GM12878 (cell line): ENCODE results near the gene AKR1C4. TPM values are rescaled to one million over a fixed set of nuclear protein-coding genes. Genes with fewer than 3 reads are reported as not detected.
"Not testable (repeated sequence)": the region's sequence is repeated elsewhere in the genome, so short reads cannot be mapped to it uniquely, and the experiment has no call there.

Source experiments
- ATAC-seq: fragments of 200-7000 bp; cut with Tn5 transposase; 3 replicates; pipeline ENCODE4 v1.9.1; 2020; ENCODE audit warnings: mild to moderate bottlenecking, moderate library complexity
- BruUV-seq: library from RNA; stranded (reverse); fragments of 400-500 nt; replicated peaks from 2 replicates; lab custom pipeline; 2021; lab: Mats Ljungman, UMichigan
- CTCF ChIA-PET: fragments of 300-600 bp; sonication (Branson Sonifier 250); formaldehyde crosslinking; extraction: SDS; loops from one replicate; lab custom pipeline; 2021; ENCODE audit warnings: inconsistent platforms; lab: Yijun Ruan, JAX
- POLR2A ChIA-PET: fragments of 350-600 bp; formaldehyde crosslinking; extraction: SDS; loops from one replicate; lab custom pipeline; 2021; ENCODE audit warnings: inconsistent platforms; lab: Charles Lee
- RAD21 ChIA-PET: fragments of 300-600 bp; sonication (Branson Sonifier 250); formaldehyde crosslinking; loops from one replicate; lab custom pipeline; 2023; ENCODE audit warnings: antibody characterized with exemption; ENCODE audit not compliant: unreplicated experiment; lab: Charles Lee
- SMC1A ChIA-PET: fragments of 300-600 bp; sonication (Branson Sonifier 250); formaldehyde crosslinking; loops from one replicate; lab custom pipeline; 2023; ENCODE audit not compliant: unreplicated experiment, uncharacterized antibody; lab: Charles Lee
- DNase-seq: peaks from one replicate; pipeline ENCODE4 v3.0.0-alpha.2; 2011; ENCODE audit warnings: low read depth, low spot score
- FAIRE-seq: peaks from 3 replicates; lab custom pipeline; 2011; peaks lifted over from hg19 to GRCh38; lab: Jason Lieb, UNC
- H2AFZ ChIP-seq: 2 replicates; pipeline ENCODE4 v1.6.0; 2011; ENCODE audit warnings: low read depth, low read length, control low read depth; ENCODE audit not compliant: control insufficient read depth
- H3K27ac ChIP-seq: 2 replicates; pipeline ENCODE4 v1.5.1; 2011; ENCODE audit warnings: control low read depth; ENCODE audit not compliant: control insufficient read depth, insufficient read depth
- H3K27me3 ChIP-seq, 2 experiments: replicated peaks in 1 of 2; 2 replicates each; pipeline versions ENCODE4 v1.6.0 to v1.6.1; 2011; ENCODE audit warnings: low read length in 1 of 2; ENCODE audit not compliant: control insufficient read depth in 2 of 2, insufficient read depth in 2 of 2
- H3K36me3 ChIP-seq, 2 experiments: 2 replicates each; pipeline ENCODE4 v1.5.1; 2011; ENCODE audit warnings: low read length in 1 of 2; ENCODE audit not compliant: control insufficient read depth in 2 of 2, insufficient read depth in 2 of 2
- H3K4me1 ChIP-seq: 2 replicates; pipeline ENCODE4 v1.6.1; 2011; ENCODE audit warnings: mild to moderate bottlenecking, low read length, moderate library complexity, mixed read lengths; ENCODE audit not compliant: control insufficient read depth, insufficient read depth
- H3K4me2 ChIP-seq: 2 replicates; pipeline ENCODE4 v1.6.0; 2011; ENCODE audit warnings: control low read depth; ENCODE audit not compliant: control insufficient read depth, insufficient read depth
- H3K4me3 ChIP-seq: fragments of 200-600 bp; sonication (generic); 2 replicates; pipeline ENCODE4 v1.5.1; 2016
- H3K79me2 ChIP-seq: 2 replicates; pipeline ENCODE4 v1.6.0; 2011; ENCODE audit warnings: low read length; ENCODE audit not compliant: control insufficient read depth, insufficient read depth
- H3K9ac ChIP-seq: 2 replicates; pipeline ENCODE4 v1.8.0; 2011; ENCODE audit warnings: low read length, control low read depth, mixed read lengths; ENCODE audit not compliant: control insufficient read depth, insufficient read depth
- H3K9me3 ChIP-seq: replicated peaks from 3 replicates; pipeline ENCODE4 v1.5.1; 2011; ENCODE audit warnings: mild to moderate bottlenecking, low read length; ENCODE audit not compliant: control insufficient read depth, insufficient read depth
- H4K20me1 ChIP-seq: 2 replicates; pipeline ENCODE4 v1.6.0; 2011; ENCODE audit not compliant: control insufficient read depth, insufficient read depth
- BCL3 ChIP-seq: IDR thresholded peaks from 2 replicates; pipeline ENCODE4 v1.6.1; 2011; ENCODE audit warnings: borderline replicate concordance, low read depth, mild to moderate bottlenecking, moderate library complexity, low read length; ENCODE audit not compliant: insufficient read depth, poor library complexity, severe bottlenecking
- CBX3 ChIP-seq: fragments of 200-600 bp; sonication (generic); IDR thresholded peaks from 2 replicates; pipeline ENCODE4 v1.6.1; 2016; ENCODE audit warnings: low read depth, borderline replicate concordance
- EED ChIP-seq: sonication (generic); IDR thresholded peaks from 2 replicates; pipeline ENCODE4 v1.6.1; 2016; ENCODE audit warnings: antibody characterized with exemption, low read depth
- EP300 ChIP-seq, 2 experiments: fragments of 150-350 bp in 1 of 2; IDR thresholded peaks; 2 replicates each; pipeline ENCODE4 v1.6.1; 2011 to 2012; ENCODE audit warnings: low read depth in 2 of 2, low read length in 2 of 2, borderline replicate concordance in 1 of 2, improper control_type of control experiment in 1 of 2, inconsistent platforms in 1 of 2; ENCODE audit not compliant: control insufficient read depth in 1 of 2
- KLF5 ChIP-seq: fragments of 450-650 bp; IDR thresholded peaks from 2 replicates; pipeline ENCODE4 v1.6.1; 2014; ENCODE audit warnings: mild to moderate bottlenecking; ENCODE audit not compliant: partially characterized antibody
- MLLT1 ChIP-seq: fragments of 450-650 bp; IDR thresholded peaks from 2 replicates; pipeline ENCODE4 v1.6.1; 2016; ENCODE audit warnings: mild to moderate bottlenecking
- MXI1 ChIP-seq: fragments of 150-350 bp; IDR thresholded peaks from 2 replicates; pipeline ENCODE4 v1.6.1; 2011; ENCODE audit warnings: low read depth, mild to moderate bottlenecking, inconsistent platforms, low read length, improper control_type of control experiment
- NBN ChIP-seq: fragments of 450-650 bp; IDR thresholded peaks from 2 replicates; pipeline ENCODE4 v1.6.1; 2016
- NFYB ChIP-seq: IDR thresholded peaks from 2 replicates; pipeline ENCODE4 v1.6.1; 2011; ENCODE audit warnings: low read depth, mild to moderate bottlenecking, low read length, improper control_type of control experiment, moderate library complexity; ENCODE audit not compliant: insufficient read depth
- NR2C2 ChIP-seq: IDR thresholded peaks from 2 replicates; pipeline ENCODE4 v1.6.1; 2011; ENCODE audit warnings: borderline replicate concordance, low read depth; ENCODE audit not compliant: control insufficient read depth, insufficient read length
- PML ChIP-seq: IDR thresholded peaks from 2 replicates; pipeline ENCODE4 v1.6.1; 2012; ENCODE audit warnings: low read length, inconsistent platforms
- ZNF384 ChIP-seq: IDR thresholded peaks from 2 replicates; pipeline ENCODE4 v1.6.1; 2012; ENCODE audit warnings: low read depth, mild to moderate bottlenecking, low read length, improper control_type of control experiment, borderline replicate concordance
- WGBS: methylation state at CpG from one replicate; pipeline ENCODE4 v1.1.6; 2016; ENCODE audit warnings: low lambda C conversion rate; ENCODE audit not compliant: insufficient replicate concordance, insufficient coverage; ENCODE audit errors: missing lambda C conversion rate; 5-methylcytosine and 5-hydroxymethylcytosine counted together
- in situ Hi-C: fragments of 300-500 bp; cut with MboI; formaldehyde crosslinking; loops from 9 replicates; pipeline ENCODE4 v1.14.3; 2018; ENCODE audit warnings: mixed read lengths
- intact Hi-C: fragments of 100-400 bp; cut with micrococcal nuclease; formaldehyde crosslinking; loops from one replicate; pipeline ENCODE4 v1.14.2; 2022; ENCODE audit not compliant: unreplicated experiment
- polyA plus RNA-seq, 11 experiments: library from polyadenylated mRNA; depleted of rRNA in 4 of 11; unstranded in 6 of 11; stranded (reverse) in 5 of 11; fragments of >200 nt; fragmentation: Nextera tagmentation in 4 of 11; fragmentation: Illumina TruSeq in 1 of 11; extraction: Ambion mirVana in 4 of 11; extraction: Trizol in 1 of 11; gene quantifications; 1 replicate in 1 of 11; 2 replicates in 10 of 11; pipeline versions ENCODE4 v1.2.1 to v1.2.3, GENCODE V29; 2011 to 2016; ENCODE audit warnings: inconsistent platforms in 2 of 11, missing spikeins in 2 of 11, low read depth in 1 of 11
- total RNA-seq, 4 experiments: library from RNA; depleted of rRNA in 3 of 4; stranded (reverse); fragments of >200 nt in 3 of 4; fragmentation: Illumina TruSeq in 1 of 4; extraction: Trizol in 1 of 4; gene quantifications; 2 replicates each; pipeline versions ENCODE4 v1.2.1 to v1.2.3, GENCODE V29; 2013 to 2021

Gene AKR1C4
- total and polyA plus RNA-seq, 10 of the 15 experiments (the other 5 are each of a cell fraction or from before 2014, with no cell fraction given): 0.20 TPM; not detected in 9

- TF ChIP-seq CBX3 (no peak), MXI1 (no peak), PML (no peak)
These were observed 22.6 kb downstream of the AKR1C4 start (continued) for GRCh38 chr10:5219262-5219661.

GRCh38 chr10:5222942-5223341 lies 26.3 kb downstream of the AKR1C4 start:
- WGBS: 9% methylated on average over 6 of the region's 7 CpGs
- POLR2A ChIA-PET, H3K4me1 ChIP-seq, H3K9me3 ChIP-seq, H3K9ac ChIP-seq, intact Hi-C loops, SMC1A ChIA-PET, DNase-seq, ATAC-seq, H4K20me1 ChIP-seq, FAIRE-seq, H3K79me2 ChIP-seq, H3K4me2 ChIP-seq, H3K27me3 ChIP-seq, H3K27ac ChIP-seq, H3K36me3 ChIP-seq, BruUV-seq, in situ Hi-C loops, H3K4me3 ChIP-seq, H2AFZ ChIP-seq, CTCF ChIA-PET: not testable (repeated sequence)
- RAD21 ChIA-PET: interaction anchor here (0.6 kb wide), 1 partner anchor 400 kb away, joined by 3 read pairs; no protein-coding TSS in a partner anchor

- Histone ChIP-seq H4K20me1 (no peaks in the 10 kb centered on the region), H3K4me1 (no peaks in the 10 kb centered on the region), H3K27me3 (no peaks in the 10 kb centered on the region), H3K9me3 (no peaks in the 10 kb centered on the region), H3K27ac (no peak overlapping the region), H3K9ac (no peak overlapping the region), H3K36me3 (no peaks in the 10 kb centered on the region), H3K4me3 (no peak overlapping the region), H2AFZ (no peak overlapping the region), H3K4me2 (no peak overlapping the region), H3K79me2 (no peaks in the 10 kb centered on the region)
- no TSS peak for BruUV-seq
- intact Hi-C loops (no loop called here), in situ Hi-C loops (no loop called here)
- ATAC-seq (no peak), DNase-seq (no peak), FAIRE-seq (no peak)
- RAD21 ChIA-PET: no interaction called here
- CTCF ChIA-PET: no interaction called here
- 38% methylated on average over 8 of the region's 8 CpGs for WGBS
- POLR2A ChIA-PET: no interaction called here
- SMC1A ChIA-PET: no interaction called here
- no peak for TF ChIP-seq MLLT1
- no peak for TF ChIP-seq EP300 (IDR thresholded peaks at IDR 0.05; ENCODE audit: borderline replicate concordance in 1 of 2, control insufficient read depth in 1 of 2, low read depth in 2 of 2, low read length in 2 of 2)
- no peak for TF ChIP-seq EED
- TF ChIP-seq KLF5: no peak
- no peak for TF ChIP-seq BCL3
- TF ChIP-seq NR2C2: no peak
- no peak for TF ChIP-seq NBN
- no peak for TF ChIP-seq NFYB
- TF ChIP-seq ZNF384: no peak
These were observed 32.4 kb downstream of the AKR1C4 start for GRCh38 chr10:5229019-5229418.
